ENCODE data around the gene DEFB132.
A peak's percentile ranks its signal among the peaks of the same experiment; 100 is the strongest.

Gene DEFB132

GRCh38 chr20:298776-299391 is 41.4 kb downstream of the DEFB132 start:
- no peak for TF ChIP-seq CTCF (IDR thresholded peaks at IDR 0.05; ENCODE audit: low read length)
- TF ChIP-seq EZH2 (IDR thresholded peaks at IDR 0.05; ENCODE audit: borderline replicate concordance, low read length), result no peak
- peaks cover 26% of the 10 kb centered on the region for H3K4me1 ChIP-seq (ENCODE audit: insufficient read depth, low read length, severe bottlenecking)
- no peak overlapping the region for H3K27ac ChIP-seq (ENCODE audit: low read depth, low read length, poor library complexity, severe bottlenecking)
- H4K20me1 ChIP-seq (ENCODE audit: insufficient read depth, low read length), result no peaks in the 10 kb centered on the region
- no peaks in the 10 kb centered on the region for H3K79me2 ChIP-seq (ENCODE audit: insufficient read depth, low read length)
- peak overlapping the region; percentile 83; the same call in 1 of the 2 replicates for H3K9ac ChIP-seq (ENCODE audit: low read length)
- peak overlapping the region; percentile 83 for H3K4me2 ChIP-seq (ENCODE audit: low read length)
- peak overlapping the region; percentile 81 for H3K4me3 ChIP-seq (ENCODE audit: low read depth, low read length, poor library complexity, severe bottlenecking)
- H3K9me2 ChIP-seq (ENCODE audit: low read depth, low read length), result no peaks in the 10 kb centered on the region
- H3K27me3 ChIP-seq (ENCODE audit: insufficient read depth, low read length), result no peaks in the 10 kb centered on the region
- no peaks in the 10 kb centered on the region for H3F3A ChIP-seq (ENCODE audit: insufficient read depth, low read length)
- H2AFZ ChIP-seq (ENCODE audit: low read length), result no peak overlapping the region
- H3K36me3 ChIP-seq (ENCODE audit: insufficient read depth, low read length), result peaks cover 19% of the 10 kb centered on the region
- H3K9me3 ChIP-seq (ENCODE audit: low read length), result no peaks in the 10 kb centered on the region

GRCh38 chr20:300345-300990 is 42.9 kb downstream of the DEFB132 start:
- peak overlapping the region; percentile 45; the same call in 1 of the 2 replicates for H3K4me2 ChIP-seq (ENCODE audit: low read length)
- no peak overlapping the region for H3K9ac ChIP-seq (ENCODE audit: low read length)
- H2AFZ ChIP-seq (ENCODE audit: low read length), result no peak overlapping the region
- no peaks in the 10 kb centered on the region for H4K20me1 ChIP-seq (ENCODE audit: insufficient read depth, low read length)
- no peak for TF ChIP-seq CTCF (IDR thresholded peaks at IDR 0.05; ENCODE audit: low read length)
- TF ChIP-seq EZH2 (IDR thresholded peaks at IDR 0.05; ENCODE audit: borderline replicate concordance, low read length), result no peak
- peaks cover 26% of the 10 kb centered on the region for H3K4me1 ChIP-seq (ENCODE audit: insufficient read depth, low read length, severe bottlenecking)
- no peak overlapping the region for H3K4me3 ChIP-seq (ENCODE audit: low read depth, low read length, poor library complexity, severe bottlenecking)
- H3K9me2 ChIP-seq (ENCODE audit: low read depth, low read length), result no peaks in the 10 kb centered on the region
- H3K9me3 ChIP-seq (ENCODE audit: low read length), result no peaks in the 10 kb centered on the region
- no peaks in the 10 kb centered on the region for H3K27me3 ChIP-seq (ENCODE audit: insufficient read depth, low read length)
- no peak overlapping the region for H3K27ac ChIP-seq (ENCODE audit: low read depth, low read length, poor library complexity, severe bottlenecking)
- peaks cover 19% of the 10 kb centered on the region for H3K36me3 ChIP-seq (ENCODE audit: insufficient read depth, low read length)
- no peaks in the 10 kb centered on the region for H3F3A ChIP-seq (ENCODE audit: insufficient read depth, low read length)
- no peaks in the 10 kb centered on the region for H3K79me2 ChIP-seq (ENCODE audit: insufficient read depth, low read length)

- Histone ChIP-seq H3K4me1 (ENCODE audit: insufficient read depth, low read length, severe bottlenecking) (peaks cover 19% of the 10 kb centered on the region), H3K27ac (ENCODE audit: low read depth, low read length, poor library complexity, severe bottlenecking) (no peak overlapping the region)
These were observed 44.6 kb downstream of the DEFB132 start for GRCh38 chr20:301886-302848.

More at GRCh38 chr20:301886-302848, 44.6 kb downstream of the DEFB132 start:
- no peaks in the 10 kb centered on the region for H4K20me1 ChIP-seq (ENCODE audit: insufficient read depth, low read length)
- no peak overlapping the region for H3K9ac ChIP-seq (ENCODE audit: low read length)
- H3K36me3 ChIP-seq (ENCODE audit: insufficient read depth, low read length), result peaks cover 19% of the 10 kb centered on the region
- no peaks in the 10 kb centered on the region for H3K9me2 ChIP-seq (ENCODE audit: low read depth, low read length)
- H3K27me3 ChIP-seq (ENCODE audit: insufficient read depth, low read length), result no peaks in the 10 kb centered on the region
- no peaks in the 10 kb centered on the region for H3K9me3 ChIP-seq (ENCODE audit: low read length)
- no peaks in the 10 kb centered on the region for H3K79me2 ChIP-seq (ENCODE audit: insufficient read depth, low read length)
- H3F3A ChIP-seq (ENCODE audit: insufficient read depth, low read length), result no peaks in the 10 kb centered on the region
- H3K4me3 ChIP-seq (ENCODE audit: low read depth, low read length, poor library complexity, severe bottlenecking), result no peak overlapping the region
- no peak overlapping the region for H2AFZ ChIP-seq (ENCODE audit: low read length)
- TF ChIP-seq EZH2 (IDR thresholded peaks at IDR 0.05; ENCODE audit: borderline replicate concordance, low read length) (no peak), CTCF (IDR thresholded peaks at IDR 0.05; ENCODE audit: low read length) (no peak)
- no peak overlapping the region for H3K4me2 ChIP-seq (ENCODE audit: low read length)
